ENCODE data around the gene PTPRN2.

DNA sequence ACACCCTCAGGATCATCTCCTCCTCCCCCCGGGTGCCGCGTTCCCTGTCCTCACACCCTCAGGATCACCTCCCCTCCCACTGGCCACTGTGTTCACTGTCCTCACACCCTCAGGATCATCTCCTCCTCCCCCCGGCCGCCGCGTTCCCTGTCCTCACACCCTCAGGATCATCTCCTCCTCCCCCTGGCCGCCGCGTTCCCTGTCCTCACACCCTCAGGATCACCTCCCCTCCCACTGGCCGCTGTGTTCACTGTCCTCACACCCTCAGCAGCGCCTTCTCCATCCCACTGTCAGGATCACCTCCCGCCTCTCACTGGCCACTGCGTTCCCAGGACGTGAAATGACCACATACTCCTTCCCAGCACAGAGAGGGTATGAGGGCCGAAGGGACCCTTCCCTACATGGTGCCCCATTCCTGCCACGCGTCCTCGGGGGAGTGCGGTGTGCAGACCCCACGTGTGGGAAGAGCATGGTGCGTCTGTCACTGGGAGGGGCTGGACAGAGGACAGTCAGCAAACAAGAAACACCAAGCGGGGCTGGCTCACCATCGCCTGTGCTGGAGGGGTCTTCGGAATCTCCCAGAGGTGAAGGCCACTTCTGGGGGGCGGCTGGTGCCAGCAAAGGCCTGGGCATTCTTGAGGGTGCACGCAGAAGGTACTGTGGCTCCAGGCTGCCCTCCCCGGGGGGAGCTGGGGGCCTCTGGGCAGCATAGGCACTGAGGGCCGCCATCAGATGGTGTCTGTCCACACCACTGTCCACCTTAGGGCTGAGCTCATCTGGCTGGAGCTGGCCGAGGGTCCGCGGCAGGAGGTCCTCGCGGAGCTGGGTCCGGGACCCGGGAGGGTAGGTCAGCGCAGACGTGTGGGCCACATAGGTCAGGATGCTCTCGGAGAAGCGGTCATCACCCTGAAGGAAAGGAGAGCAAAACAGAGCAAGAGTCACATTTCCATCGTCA, 421.0 kb downstream of the PTPRN2 start:
- TF ChIP-seq GATAD2A (IDR thresholded peaks at IDR 0.05): no peak
- TF ChIP-seq NR3C1 (CRISPR knock-in tag; IDR thresholded peaks at IDR 0.05): no peak
- TF ChIP-seq, protein P1, sequence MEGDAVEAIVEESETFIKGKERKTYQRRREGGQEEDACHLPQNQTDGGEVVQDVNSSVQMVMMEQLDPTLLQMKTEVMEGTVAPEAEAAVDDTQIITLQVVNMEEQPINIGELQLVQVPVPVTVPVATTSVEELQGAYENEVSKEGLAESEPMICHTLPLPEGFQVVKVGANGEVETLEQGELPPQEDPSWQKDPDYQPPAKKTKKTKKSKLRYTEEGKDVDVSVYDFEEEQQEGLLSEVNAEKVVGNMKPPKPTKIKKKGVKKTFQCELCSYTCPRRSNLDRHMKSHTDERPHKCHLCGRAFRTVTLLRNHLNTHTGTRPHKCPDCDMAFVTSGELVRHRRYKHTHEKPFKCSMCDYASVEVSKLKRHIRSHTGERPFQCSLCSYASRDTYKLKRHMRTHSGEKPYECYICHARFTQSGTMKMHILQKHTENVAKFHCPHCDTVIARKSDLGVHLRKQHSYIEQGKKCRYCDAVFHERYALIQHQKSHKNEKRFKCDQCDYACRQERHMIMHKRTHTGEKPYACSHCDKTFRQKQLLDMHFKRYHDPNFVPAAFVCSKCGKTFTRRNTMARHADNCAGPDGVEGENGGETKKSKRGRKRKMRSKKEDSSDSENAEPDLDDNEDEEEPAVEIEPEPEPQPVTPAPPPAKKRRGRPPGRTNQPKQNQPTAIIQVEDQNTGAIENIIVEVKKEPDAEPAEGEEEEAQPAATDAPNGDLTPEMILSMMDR (IDR thresholded peaks at IDR 0.05 in 2 of 3, conservative IDR thresholded peaks at IDR 0.05 in 1 of 3; ENCODE audit: insufficient read depth in 2 of 3, low read depth in 1 of 3, low read length in 3 of 3): no peak
- TF ChIP-seq SIN3A (IDR thresholded peaks at IDR 0.05; ENCODE audit: borderline replicate concordance in 2 of 2, control insufficient read depth in 1 of 2, low read depth in 2 of 2, low read length in 2 of 2): no peak
- no peak for TF ChIP-seq ZNF124 (CRISPR knock-in tag; IDR thresholded peaks at IDR 0.05)
- TF ChIP-seq MAFF (IDR thresholded peaks at IDR 0.05; ENCODE audit: low read length): no peak
- TF ChIP-seq RAD21 (CRISPR knock-in tag; conservative IDR thresholded peaks at IDR 0.05 in 1 of 2, IDR thresholded peaks at IDR 0.05 in 1 of 2): no peak
